ENCODE measurements around the gene NKX6-2.
"Not testable (repeated sequence)": the region's sequence is repeated elsewhere in the genome, so short reads cannot be mapped to it uniquely, and the experiment has no call there.

NKX6-2 gene

GRCh38 chr10:132785723-132786475 lies at the start of gene NKX6-2:
Gene NKX6-2 (minus strand): TSS chr10:132786147. CDS start chr10:132785948, 199 bp downstream.
- DNase-seq = no peak

GRCh38 chr10:132834891-132835847 lies 49.2 kb upstream of the NKX6-2 start:
- no peak for DNase-seq

GRCh38 chr10:132834311-132834761 lies 48.4 kb upstream of the NKX6-2 start:
- DNase-seq = no peak

- no peak for DNase-seq
These were observed 47.6 kb upstream of the NKX6-2 start for GRCh38 chr10:132833421-132834111.

GRCh38 chr10:132832186-132832969 lies 46.4 kb upstream of the NKX6-2 start:
- no peak for DNase-seq

GRCh38 chr10:132829403-132829802 lies 43.5 kb upstream of the NKX6-2 start:
- DNase-seq = no peak

- DNase-seq = no peak
These were observed 42.7 kb upstream of the NKX6-2 start for GRCh38 chr10:132828681-132829080.

GRCh38 chr10:132827861-132828539 lies 42.1 kb upstream of the NKX6-2 start:
- no peak for DNase-seq

GRCh38 chr10:132827423-132827789 lies 41.5 kb upstream of the NKX6-2 start:
- no peak for DNase-seq

GRCh38 chr10:132826524-132827422 lies 40.8 kb upstream of the NKX6-2 start:
- DNase-seq = no peak

- not testable (repeated sequence) for DNase-seq
These were observed 40.0 kb upstream of the NKX6-2 start for GRCh38 chr10:132825783-132826523.

GRCh38 chr10:132820056-132820455 lies 34.1 kb upstream of the NKX6-2 start:
- no peak for DNase-seq

- DNase-seq = no peak
These were observed 31.8 kb upstream of the NKX6-2 start for GRCh38 chr10:132817701-132818211.

- DNase-seq = no peak
These were observed 30.8 kb upstream of the NKX6-2 start for GRCh38 chr10:132816718-132817117.

- no peak for DNase-seq
These were observed 29.4 kb upstream of the NKX6-2 start for GRCh38 chr10:132815168-132815857.

- no peak for DNase-seq
These were observed 28.5 kb upstream of the NKX6-2 start for GRCh38 chr10:132814469-132814856.

GRCh38 chr10:132813560-132814468 lies 27.9 kb upstream of the NKX6-2 start:
- no peak for DNase-seq

GRCh38 chr10:132813001-132813401 lies 27.1 kb upstream of the NKX6-2 start:
- no peak for DNase-seq
